PC-3 (cell line): Measurements from ENCODE around the gene PYM1. TPM values are rescaled to one million over a fixed set of nuclear protein-coding genes. Genes with fewer than 3 reads are reported as not detected.

ENCODE experiments used
- ATAC-seq: fragments of 200-7000 bp; cut with Tn5 transposase; 2 replicates; pipeline ENCODE4 v1.9.1; 2020; ENCODE audit warnings: mild to moderate bottlenecking, moderate library complexity
- BruUV-seq: library from RNA; stranded (reverse); fragments of 400-500 nt; replicated peaks from 2 replicates; lab custom pipeline; 2021; lab: Mats Ljungman, UMichigan
- CTCF ChIA-PET: fragments of 300-600 bp; sonication (Branson Sonifier 250); formaldehyde crosslinking; loops from one replicate; lab custom pipeline; 2022; ENCODE audit warnings: antibody characterized with exemption; lab: Charles Lee
- POLR2A ChIA-PET: fragments of 300-600 bp; sonication (Branson Sonifier 250); formaldehyde crosslinking; loops from one replicate; lab custom pipeline; 2022; ENCODE audit warnings: antibody characterized with exemption; ENCODE audit not compliant: unreplicated experiment; lab: Charles Lee
- DNase-seq: peaks from one replicate; pipeline ENCODE4 v3.0.0-alpha.2; 2015
- H2AFZ ChIP-seq: fragments of 300-600 bp; sonication (generic); 2 replicates; pipeline ENCODE4 v1.6.0; 2016; ENCODE audit warnings: antibody characterized with exemption, low read length
- H3F3A ChIP-seq: fragments of 300-600 bp; sonication (generic); one replicate; pipeline ENCODE4 v1.6.0; 2017; ENCODE audit warnings: antibody characterized with exemption, low read length, control low read depth, mild to moderate bottlenecking; ENCODE audit not compliant: unreplicated experiment
- H3K27ac ChIP-seq: fragments of 300-600 bp; sonication (generic); 2 replicates; pipeline ENCODE4 v1.5.1; 2016; ENCODE audit warnings: mild to moderate bottlenecking, low read length
- H3K27me3 ChIP-seq: fragments of 300-600 bp; sonication (generic); 2 replicates; pipeline ENCODE4 v1.6.1; 2016; ENCODE audit warnings: low read length, mixed read lengths
- H3K36me3 ChIP-seq: fragments of 300-600 bp; sonication (generic); 2 replicates; pipeline ENCODE4 v1.6.1; 2016; ENCODE audit warnings: low read depth, mixed run types, low read length, mixed read lengths
- H3K4me1 ChIP-seq: fragments of 300-600 bp; sonication (generic); 2 replicates; pipeline ENCODE4 v1.5.1; 2016; ENCODE audit warnings: low read length; ENCODE audit not compliant: insufficient read depth
- H3K4me2 ChIP-seq: fragments of 300-600 bp; sonication (generic); 2 replicates; pipeline ENCODE4 v1.6.0; 2016; ENCODE audit warnings: low read length
- H3K4me3 ChIP-seq: fragments of 300-600 bp; sonication (generic); 2 replicates; pipeline ENCODE4 v1.5.1; 2016; ENCODE audit warnings: mild to moderate bottlenecking, low read length, mixed read lengths
- H3K79me2 ChIP-seq: fragments of 300-600 bp; sonication (generic); 2 replicates; pipeline ENCODE4 v1.6.1; 2017; ENCODE audit warnings: low read length, mixed read lengths
- H3K9ac ChIP-seq: fragments of 300-600 bp; sonication (generic); 2 replicates; pipeline ENCODE4 v1.6.0; 2016; ENCODE audit warnings: mild to moderate bottlenecking, low read length
- H3K9me2 ChIP-seq: fragments of 300-600 bp; sonication (generic); replicated peaks from 2 replicates; pipeline ENCODE4 v1.6.1; 2016; ENCODE audit warnings: mixed run types, low read length, mixed read lengths
- H3K9me3 ChIP-seq: fragments of 300-600 bp; sonication (generic); 2 replicates; pipeline ENCODE4 v1.6.1; 2016; ENCODE audit warnings: low read length, mixed read lengths
- H4K20me1 ChIP-seq: fragments of 300-600 bp; sonication (generic); 2 replicates; pipeline ENCODE4 v1.6.1; 2016; ENCODE audit warnings: low read length, mixed read lengths
- CTCF ChIP-seq: fragments of 300-600 bp; sonication (generic); conservative IDR thresholded peaks from 2 replicates; pipeline ENCODE4 v1.5.1; 2017; ENCODE audit warnings: antibody characterized with exemption, low read depth, mild to moderate bottlenecking, low read length
- EZH2 ChIP-seq: fragments of 300-600 bp; sonication (generic); IDR thresholded peaks from one replicate; pipeline ENCODE4 v1.6.1; 2017; ENCODE audit warnings: antibody characterized with exemption, mild to moderate bottlenecking, low read length; ENCODE audit not compliant: unreplicated experiment
- EZH2phosphoT487 ChIP-seq: fragments of 300-600 bp; sonication (generic); IDR thresholded peaks from 2 replicates; pipeline ENCODE4 v1.6.1; 2018; ENCODE audit warnings: mild to moderate bottlenecking, antibody characterized with exemption, low read length, borderline replicate concordance
- intact Hi-C: fragments of 100-400 bp; cut with micrococcal nuclease; formaldehyde crosslinking; loops from 2 replicates; pipeline ENCODE4 v1.9.0; 2023
- total RNA-seq: library from RNA; depleted of rRNA; stranded (reverse); fragments of >200 nt; gene quantifications from 2 replicates; pipeline ENCODE4 v1.2.3, GENCODE V29; 2014

Gene PYM1
- total RNA-seq, 1 experiment from 2014 or later = 39.0 TPM

GRCh38 chr12:55937981-55938380, 10.3 kb upstream of the PYM1 start:
- BruUV-seq = no TSS peak
- no peak overlapping the region for H3K27ac ChIP-seq
- H3K79me2 ChIP-seq = no peaks in the 10 kb centered on the region
- no peaks in the 10 kb centered on the region for H3K9me2 ChIP-seq
- DNase-seq (peak; percentile 44), ATAC-seq (no peak)
- H3F3A ChIP-seq = no peaks in the 10 kb centered on the region
- no peaks in the 10 kb centered on the region for H4K20me1 ChIP-seq
- H3K4me1 ChIP-seq = peaks cover 31% of the 10 kb centered on the region
- intact Hi-C loops = no loop called here
- ChIA-PET CTCF (no interaction called here), POLR2A (no interaction called here)
- H2AFZ ChIP-seq = no peak overlapping the region
- no peak overlapping the region for H3K9ac ChIP-seq
- no peaks in the 10 kb centered on the region for H3K9me3 ChIP-seq
- no peak overlapping the region for H3K4me3 ChIP-seq
- no peaks in the 10 kb centered on the region for H3K27me3 ChIP-seq
- 0 out of 2 replicates have a peak, but pooled peaks cover 6% of the 10 kb centered on the region for H3K36me3 ChIP-seq
- H3K4me2 ChIP-seq = no peak overlapping the region
- no peak for TF ChIP-seq EZH2phosphoT487
- TF ChIP-seq EZH2 = no peak
- no peak for TF ChIP-seq CTCF

- H3F3A ChIP-seq = no peaks in the 10 kb centered on the region
- H3K79me2 ChIP-seq = no peaks in the 10 kb centered on the region
- H3K27ac ChIP-seq = no peak overlapping the region
- H3K9me3 ChIP-seq = no peaks in the 10 kb centered on the region
- no peaks in the 10 kb centered on the region for H3K36me3 ChIP-seq
- no peak overlapping the region for H3K9ac ChIP-seq
- H3K4me3 ChIP-seq = no peak overlapping the region
- no peaks in the 10 kb centered on the region for H4K20me1 ChIP-seq
- H3K27me3 ChIP-seq = no peaks in the 10 kb centered on the region
- intact Hi-C loops = no loop called here
- peaks cover 47% of the 10 kb centered on the region for H3K4me1 ChIP-seq
- TF ChIP-seq EZH2phosphoT487 (no peak), CTCF (no peak)
- BruUV-seq = no TSS peak
- H3K4me2 ChIP-seq = no peak overlapping the region
- no peaks in the 10 kb centered on the region for H3K9me2 ChIP-seq
- DNase-seq = no peak
- ChIA-PET CTCF (no interaction called here), POLR2A (no interaction called here)
- H2AFZ ChIP-seq = no peak overlapping the region
- ATAC-seq = no peak
Observed at GRCh38 chr12:55935738-55936151, 8.1 kb upstream of the PYM1 start.

- H3K4me2 ChIP-seq = no peak overlapping the region
- TF ChIP-seq EZH2 (no peak), CTCF (no peak), EZH2phosphoT487 (no peak)
- no peaks in the 10 kb centered on the region for H3K9me2 ChIP-seq
- no peaks in the 10 kb centered on the region for H3K27me3 ChIP-seq
- H3K4me3 ChIP-seq = no peak overlapping the region
- no peaks in the 10 kb centered on the region for H3K79me2 ChIP-seq
- CTCF ChIA-PET = no interaction called here
- no peak overlapping the region for H3K9ac ChIP-seq
- H3K36me3 ChIP-seq = no peaks in the 10 kb centered on the region
- no peak for ATAC-seq
- no peak overlapping the region for H3K27ac ChIP-seq
- H3K4me1 ChIP-seq = peaks cover 47% of the 10 kb centered on the region
- H3K9me3 ChIP-seq = no peaks in the 10 kb centered on the region
- POLR2A ChIA-PET = no interaction called here
- BruUV-seq = no TSS peak
- H3F3A ChIP-seq = no peaks in the 10 kb centered on the region
- intact Hi-C loops = no loop called here
- H4K20me1 ChIP-seq = no peaks in the 10 kb centered on the region
- DNase-seq = no peak
- H2AFZ ChIP-seq = no peak overlapping the region
Observed at GRCh38 chr12:55934773-55935172, 7.1 kb upstream of the PYM1 start.
